ENCODE data around the gene CPAMD8. TPM values are rescaled to one million over a fixed set of nuclear protein-coding genes. Genes with fewer than 3 reads are reported as not detected.

CPAMD8 gene
- total RNA-seq, 4 donors from 2014 or later = 5.4 to 9.7 (median 9.1) TPM

- H3K4me1 ChIP-seq = no peaks in the 10 kb centered on the region
- no peak for TF ChIP-seq CTCF (IDR thresholded peaks at IDR 0.05)
- no peak for TF ChIP-seq POLR2AphosphoS5 (IDR thresholded peaks at IDR 0.05)
- no peak for TF ChIP-seq EP300 (IDR thresholded peaks at IDR 0.05)
- TF ChIP-seq POLR2A (IDR thresholded peaks at IDR 0.05) = no peak
- peaks cover 78% of the 10 kb centered on the region for H3K36me3 ChIP-seq
- H3K27me3 ChIP-seq = no peaks in the 10 kb centered on the region
- no peak for DNase-seq (ENCODE audit: low spot score in 2 of 2)
- WGBS = 93% methylated on average over 20 of the region's 21 CpGs
- H3K9me3 ChIP-seq = no peaks in the 10 kb centered on the region
- H3K27ac ChIP-seq = no peak overlapping the region
- H3K4me3 ChIP-seq = no peak overlapping the region
Observed at GRCh38 chr19:16872728-16873127, 153.9 kb downstream of the CPAMD8 start.

GRCh38 chr19:16871871-16872270 is 154.7 kb downstream of the CPAMD8 start:
- WGBS = 59% methylated on average over 7 of the region's 7 CpGs
- Histone ChIP-seq H3K4me1 (no peaks in the 10 kb centered on the region), H3K36me3 (peaks cover 78% of the 10 kb centered on the region), H3K4me3 (no peak overlapping the region), H3K27me3 (no peaks in the 10 kb centered on the region), H3K27ac (peak overlapping the region; percentile 12), H3K9me3 (no peaks in the 10 kb centered on the region)
- DNase-seq (ENCODE audit: low spot score in 2 of 2) = no peak
- TF ChIP-seq EP300 (IDR thresholded peaks at IDR 0.05) (no peak), POLR2AphosphoS5 (IDR thresholded peaks at IDR 0.05) (no peak), POLR2A (IDR thresholded peaks at IDR 0.05) (no peak), CTCF (IDR thresholded peaks at IDR 0.05) (no peak)

- no peak for TF ChIP-seq EP300 (IDR thresholded peaks at IDR 0.05)
- no peak for TF ChIP-seq POLR2AphosphoS5 (IDR thresholded peaks at IDR 0.05)
- TF ChIP-seq CTCF (IDR thresholded peaks at IDR 0.05) = no peak
- no peak for TF ChIP-seq POLR2A (IDR thresholded peaks at IDR 0.05)
- H3K4me1 ChIP-seq = no peaks in the 10 kb centered on the region
- no peak overlapping the region for H3K4me3 ChIP-seq
- no peak overlapping the region for H3K27ac ChIP-seq
- WGBS = 100% methylated on average over 1 of the region's 30 CpGs
- H3K27me3 ChIP-seq = no peaks in the 10 kb centered on the region
- no peaks in the 10 kb centered on the region for H3K9me3 ChIP-seq
- DNase-seq (ENCODE audit: low spot score in 2 of 2) = no peak
- H3K36me3 ChIP-seq = peaks cover 91% of the 10 kb centered on the region
Observed at GRCh38 chr19:16869331-16869972, 157.2 kb downstream of the CPAMD8 start.

GRCh38 chr19:16868423-16869130 is 158.0 kb downstream of the CPAMD8 start:
- WGBS = 94% methylated on average over 20 of the region's 20 CpGs
- TF ChIP-seq POLR2A (IDR thresholded peaks at IDR 0.05) (no peak), POLR2AphosphoS5 (IDR thresholded peaks at IDR 0.05) (no peak), EP300 (IDR thresholded peaks at IDR 0.05) (no peak), CTCF (IDR thresholded peaks at IDR 0.05) (no peak)
- no peaks in the 10 kb centered on the region for H3K27me3 ChIP-seq
- H3K4me3 ChIP-seq = no peak overlapping the region
- H3K36me3 ChIP-seq = peaks cover 99% of the 10 kb centered on the region
- no peaks in the 10 kb centered on the region for H3K9me3 ChIP-seq
- no peaks in the 10 kb centered on the region for H3K4me1 ChIP-seq
- no peak overlapping the region for H3K27ac ChIP-seq
- no peak for DNase-seq (ENCODE audit: low spot score in 2 of 2)

GRCh38 chr19:16867211-16867610 is 159.4 kb downstream of the CPAMD8 start:
- WGBS = 100% methylated on average over 4 of the region's 10 CpGs
- H3K4me1 ChIP-seq = no peaks in the 10 kb centered on the region
- H3K36me3 ChIP-seq = peaks cover 99% of the 10 kb centered on the region
- no peak for DNase-seq (ENCODE audit: low spot score in 2 of 2)
- H3K27me3 ChIP-seq = no peaks in the 10 kb centered on the region
- H3K9me3 ChIP-seq = no peaks in the 10 kb centered on the region
- TF ChIP-seq EP300 (IDR thresholded peaks at IDR 0.05) (no peak), CTCF (IDR thresholded peaks at IDR 0.05) (no peak), POLR2AphosphoS5 (IDR thresholded peaks at IDR 0.05) (no peak), POLR2A (IDR thresholded peaks at IDR 0.05) (no peak)
- H3K27ac ChIP-seq = no peak overlapping the region
- no peak overlapping the region for H3K4me3 ChIP-seq

Data from suprapubic skin (tissue), 4 donors.